ENCODE measurements around the gene BCAP31. TPM values are rescaled to one million over a fixed set of nuclear protein-coding genes. Genes with fewer than 3 reads are reported as not detected.

BCAP31 gene
- total RNA-seq, 2 experiments from 2014 or later: 43.0 to 72.0 TPM

DNA sequence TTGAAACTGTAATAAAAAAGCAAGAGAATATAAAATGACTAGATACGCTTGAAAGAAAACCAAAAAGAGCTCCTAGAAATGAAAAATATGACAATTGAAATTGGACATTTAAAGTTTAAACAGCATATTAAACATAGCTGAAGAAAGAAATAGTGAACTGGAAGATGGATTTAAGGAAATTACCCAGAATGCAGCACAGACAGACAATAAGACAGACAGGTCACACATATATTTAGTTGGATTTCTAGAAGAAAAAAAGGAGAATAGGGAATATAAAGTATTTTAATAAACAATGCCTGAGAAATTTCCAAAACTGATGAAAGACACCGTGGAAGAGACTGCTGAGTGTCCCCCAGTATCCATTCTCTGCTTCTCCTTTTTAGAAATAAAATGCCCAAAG, 70.6 kb downstream of the BCAP31 start:
- Histone ChIP-seq H3K9me3 (ENCODE audit: low read length) (no peaks in the 10 kb centered on the region), H3K9me2 (ENCODE audit: insufficient read depth, low read length) (no peaks in the 10 kb centered on the region), H4K20me1 (ENCODE audit: insufficient read depth, low read length) (no peaks in the 10 kb centered on the region), H3K4me2 (ENCODE audit: low read length) (no peak overlapping the region), H3K79me2 (ENCODE audit: insufficient read depth, low read depth, low read length) (no peaks in the 10 kb centered on the region), H3K36me3 (ENCODE audit: insufficient read depth, low read length) (no peaks in the 10 kb centered on the region), H3K4me1 (ENCODE audit: insufficient read depth, low read length, poor library complexity, severe bottlenecking) (no peaks in the 10 kb centered on the region), H2AFZ (ENCODE audit: low read length) (no peak overlapping the region), H3K27ac (ENCODE audit: low read depth, low read length, poor library complexity, severe bottlenecking) (no peak overlapping the region), H3K4me3 (ENCODE audit: low read depth, low read length, poor library complexity, severe bottlenecking) (no peak overlapping the region)
- no TSS peak for BruUV-seq (replicated peaks)
- ChIA-PET CTCF (ENCODE audit: unreplicated experiment) (no interaction called here), POLR2A (interaction anchor here (0.6 kb wide), 1 partner anchor 103 kb away, joined by 4 read pairs; no protein-coding TSS in a partner anchor)
- no peak for TF ChIP-seq EZH2phosphoT487 (IDR thresholded peaks at IDR 0.05; ENCODE audit: borderline replicate concordance, low read depth, low read length)
- TF ChIP-seq, protein P1, sequence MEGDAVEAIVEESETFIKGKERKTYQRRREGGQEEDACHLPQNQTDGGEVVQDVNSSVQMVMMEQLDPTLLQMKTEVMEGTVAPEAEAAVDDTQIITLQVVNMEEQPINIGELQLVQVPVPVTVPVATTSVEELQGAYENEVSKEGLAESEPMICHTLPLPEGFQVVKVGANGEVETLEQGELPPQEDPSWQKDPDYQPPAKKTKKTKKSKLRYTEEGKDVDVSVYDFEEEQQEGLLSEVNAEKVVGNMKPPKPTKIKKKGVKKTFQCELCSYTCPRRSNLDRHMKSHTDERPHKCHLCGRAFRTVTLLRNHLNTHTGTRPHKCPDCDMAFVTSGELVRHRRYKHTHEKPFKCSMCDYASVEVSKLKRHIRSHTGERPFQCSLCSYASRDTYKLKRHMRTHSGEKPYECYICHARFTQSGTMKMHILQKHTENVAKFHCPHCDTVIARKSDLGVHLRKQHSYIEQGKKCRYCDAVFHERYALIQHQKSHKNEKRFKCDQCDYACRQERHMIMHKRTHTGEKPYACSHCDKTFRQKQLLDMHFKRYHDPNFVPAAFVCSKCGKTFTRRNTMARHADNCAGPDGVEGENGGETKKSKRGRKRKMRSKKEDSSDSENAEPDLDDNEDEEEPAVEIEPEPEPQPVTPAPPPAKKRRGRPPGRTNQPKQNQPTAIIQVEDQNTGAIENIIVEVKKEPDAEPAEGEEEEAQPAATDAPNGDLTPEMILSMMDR (conservative IDR thresholded peaks at IDR 0.05; ENCODE audit: low read length): no peak
- intact Hi-C loops (cut with micrococcal nuclease; ENCODE audit: unreplicated experiment): no loop called here
- no peak for DNase-seq (ENCODE audit: low spot score)

GRCh38 chrX:153651540-153652079, 72.6 kb downstream of the BCAP31 start:
- CTCF ChIA-PET (ENCODE audit: unreplicated experiment): no interaction called here
- no peak overlapping the region for H3K27ac ChIP-seq (ENCODE audit: low read depth, low read length, poor library complexity, severe bottlenecking)
- POLR2A ChIA-PET: no interaction called here
- H3K4me2 ChIP-seq (ENCODE audit: low read length): no peak overlapping the region
- no peaks in the 10 kb centered on the region for H4K20me1 ChIP-seq (ENCODE audit: insufficient read depth, low read length)
- peak; percentile 24 for DNase-seq (ENCODE audit: low spot score)
- no peak overlapping the region for H2AFZ ChIP-seq (ENCODE audit: low read length)
- H3K4me1 ChIP-seq (ENCODE audit: insufficient read depth, low read length, poor library complexity, severe bottlenecking): no peaks in the 10 kb centered on the region
- no peaks in the 10 kb centered on the region for H3K9me2 ChIP-seq (ENCODE audit: insufficient read depth, low read length)
- no peak overlapping the region for H3K4me3 ChIP-seq (ENCODE audit: low read depth, low read length, poor library complexity, severe bottlenecking)
- no peaks in the 10 kb centered on the region for H3K36me3 ChIP-seq (ENCODE audit: insufficient read depth, low read length)
- intact Hi-C loops (cut with micrococcal nuclease; ENCODE audit: unreplicated experiment): no loop called here
- H3K79me2 ChIP-seq (ENCODE audit: insufficient read depth, low read depth, low read length): no peaks in the 10 kb centered on the region
- no TSS peak for BruUV-seq (replicated peaks)
- TF ChIP-seq, protein P1 (conservative IDR thresholded peaks at IDR 0.05; ENCODE audit: low read length): peak; percentile 54
- TF ChIP-seq EZH2phosphoT487 (IDR thresholded peaks at IDR 0.05; ENCODE audit: borderline replicate concordance, low read depth, low read length): no peak
- no peaks in the 10 kb centered on the region for H3K9me3 ChIP-seq (ENCODE audit: low read length)

DNA sequence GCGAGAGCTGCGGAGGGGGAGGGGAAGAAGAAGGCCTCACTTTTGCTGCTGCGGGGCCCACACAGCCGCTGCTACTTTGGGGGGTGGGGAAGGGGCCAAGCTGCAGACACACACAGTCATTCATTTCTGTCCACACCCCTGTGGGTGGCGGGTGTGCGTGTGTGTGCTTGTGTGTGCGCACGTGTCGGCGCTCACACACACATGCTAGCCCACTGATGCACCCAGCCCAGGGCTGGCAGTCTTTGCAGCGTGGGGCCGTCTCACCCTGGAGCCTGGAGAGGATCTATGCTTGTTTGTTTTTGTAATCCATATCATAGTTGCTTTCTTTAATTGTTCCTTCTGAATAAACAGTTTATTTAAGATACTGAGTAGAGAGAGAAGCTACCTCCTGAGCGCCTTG, 73.2 kb downstream of the BCAP31 start:
- Histone ChIP-seq H3K9me3 (ENCODE audit: low read length) (no peaks in the 10 kb centered on the region), H3K79me2 (ENCODE audit: insufficient read depth, low read depth, low read length) (no peaks in the 10 kb centered on the region), H3K4me1 (ENCODE audit: insufficient read depth, low read length, poor library complexity, severe bottlenecking) (no peaks in the 10 kb centered on the region), H3K9me2 (ENCODE audit: insufficient read depth, low read length) (no peaks in the 10 kb centered on the region), H2AFZ (ENCODE audit: low read length) (no peak overlapping the region), H3K4me3 (ENCODE audit: low read depth, low read length, poor library complexity, severe bottlenecking) (no peak overlapping the region), H3K36me3 (ENCODE audit: insufficient read depth, low read length) (no peaks in the 10 kb centered on the region), H3K27ac (ENCODE audit: low read depth, low read length, poor library complexity, severe bottlenecking) (no peak overlapping the region), H4K20me1 (ENCODE audit: insufficient read depth, low read length) (no peaks in the 10 kb centered on the region), H3K4me2 (ENCODE audit: low read length) (no peak overlapping the region)
- DNase-seq (ENCODE audit: low spot score): no peak
- POLR2A ChIA-PET: no interaction called here
- BruUV-seq (replicated peaks): no TSS peak
- CTCF ChIA-PET (ENCODE audit: unreplicated experiment): no interaction called here
- intact Hi-C loops (cut with micrococcal nuclease; ENCODE audit: unreplicated experiment): no loop called here
- TF ChIP-seq EZH2phosphoT487 (IDR thresholded peaks at IDR 0.05; ENCODE audit: borderline replicate concordance, low read depth, low read length): no peak
- TF ChIP-seq, protein P1 (conservative IDR thresholded peaks at IDR 0.05; ENCODE audit: low read length): no peak

Small RNA genes within 50 kb of the gene (small RNA-seq; reads per million reads assigned to genes)
- gene RN7SL687P: not detected

Other genes with a start within 250 kb of the BCAP31 start
- not detected in 2 replicates for gene BGN, start 229.4 kb downstream of the BCAP31 start, total RNA-seq (2014; rRNA removed; shearing (Covaris generic))
- gene BGN, start 229.4 kb downstream of the BCAP31 start, total RNA-seq (2022): not detected in 2 replicates
- gene ATP2B3, start 206.7 kb downstream of the BCAP31 start, total RNA-seq (2014; rRNA removed; shearing (Covaris generic)): not detected in 2 replicates
- not detected in 2 replicates for gene ATP2B3, start 206.7 kb downstream of the BCAP31 start, total RNA-seq (2022)
- gene CCNQ, start 125.2 kb downstream of the BCAP31 start, total RNA-seq (2014; rRNA removed; shearing (Covaris generic)): 20.6 and 29.7 TPM in 2 replicates
- gene CCNQ, start 125.2 kb downstream of the BCAP31 start, total RNA-seq (2022): 12.0 and 13.9 TPM in 2 replicates
- not detected in 2 replicates for gene DUSP9, start 77.2 kb downstream of the BCAP31 start, total RNA-seq (2014; rRNA removed; shearing (Covaris generic))
- gene DUSP9, start 77.2 kb downstream of the BCAP31 start, total RNA-seq (2022): not detected in 2 replicates
- gene PNCK, start 50.6 kb downstream of the BCAP31 start, total RNA-seq (2014; rRNA removed; shearing (Covaris generic)): 0.19 and 1.1 TPM in 2 replicates
- not detected in 2 replicates for gene PNCK, start 50.6 kb downstream of the BCAP31 start, total RNA-seq (2022)
- not detected in 2 replicates for gene SLC6A8, start 36.5 kb downstream of the BCAP31 start, total RNA-seq (2014; rRNA removed; shearing (Covaris generic))
- gene SLC6A8, start 36.5 kb downstream of the BCAP31 start, total RNA-seq (2022): not detected in 2 replicates
- 2.7 and 6.9 TPM in 2 replicates for gene ABCD1, start 469 bp upstream of the BCAP31 start, total RNA-seq (2014; rRNA removed; shearing (Covaris generic))
- 8.8 TPM in 2 replicates for gene ABCD1, start 469 bp upstream of the BCAP31 start, total RNA-seq (2022)
- gene PLXNB3, start 39.9 kb upstream of the BCAP31 start, total RNA-seq (2014; rRNA removed; shearing (Covaris generic)): not detected in 2 replicates
- gene PLXNB3, start 39.9 kb upstream of the BCAP31 start, total RNA-seq (2022): not detected in 2 replicates
- gene SRPK3, start 56.7 kb upstream of the BCAP31 start, total RNA-seq (2014; rRNA removed; shearing (Covaris generic)): not detected in 2 replicates
- not detected in 2 replicates for gene SRPK3, start 56.7 kb upstream of the BCAP31 start, total RNA-seq (2022)
- 52.5 and 53.2 TPM in 2 replicates for gene IDH3G, start 70.0 kb upstream of the BCAP31 start, total RNA-seq (2014; rRNA removed; shearing (Covaris generic))
- gene IDH3G, start 70.0 kb upstream of the BCAP31 start, total RNA-seq (2022): 47.5 and 51.8 TPM in 2 replicates
- gene SSR4, start 70.3 kb upstream of the BCAP31 start, total RNA-seq (2014; rRNA removed; shearing (Covaris generic)): 121 and 165 TPM in 2 replicates
- gene SSR4, start 70.3 kb upstream of the BCAP31 start, total RNA-seq (2022): 156 and 186 TPM in 2 replicates
- not detected in 2 replicates for gene PDZD4, start 106.2 kb upstream of the BCAP31 start, total RNA-seq (2014; rRNA removed; shearing (Covaris generic))
- gene PDZD4, start 106.2 kb upstream of the BCAP31 start, total RNA-seq (2022): not detected in 2 replicates
- not detected in 2 replicates for gene L1CAM, start 161.8 kb upstream of the BCAP31 start, total RNA-seq (2014; rRNA removed; shearing (Covaris generic))
- gene L1CAM, start 161.8 kb upstream of the BCAP31 start, total RNA-seq (2022): not detected in 2 replicates
- 0.09 TPM in 1 of 2 replicates, not detected in the other for gene AVPR2, start 180.3 kb upstream of the BCAP31 start, total RNA-seq (2014; rRNA removed; shearing (Covaris generic))
- gene AVPR2, start 180.3 kb upstream of the BCAP31 start, total RNA-seq (2022): 0.46 TPM in 1 of 2 replicates, not detected in the other
- gene ARHGAP4, start 201.9 kb upstream of the BCAP31 start, total RNA-seq (2014; rRNA removed; shearing (Covaris generic)): 126 and 127 TPM in 2 replicates
- gene ARHGAP4, start 201.9 kb upstream of the BCAP31 start, total RNA-seq (2022): 119 and 128 TPM in 2 replicates
- 77.5 and 82.7 TPM in 2 replicates for gene NAA10, start 210.7 kb upstream of the BCAP31 start, total RNA-seq (2014; rRNA removed; shearing (Covaris generic))
- gene NAA10, start 210.7 kb upstream of the BCAP31 start, total RNA-seq (2022): 90.5 and 105 TPM in 2 replicates
- gene RENBP, start 220.3 kb upstream of the BCAP31 start, total RNA-seq (2014; rRNA removed; shearing (Covaris generic)): 2.8 and 3.6 TPM in 2 replicates
- 6.2 and 6.8 TPM in 2 replicates for gene RENBP, start 220.3 kb upstream of the BCAP31 start, total RNA-seq (2022)
- gene HCFC1, start 247.4 kb upstream of the BCAP31 start, total RNA-seq (2014; rRNA removed; shearing (Covaris generic)): 51.9 and 64.2 TPM in 2 replicates
- gene HCFC1, start 247.4 kb upstream of the BCAP31 start, total RNA-seq (2022): 134 TPM in 2 replicates
- 0.85 and 1.4 TPM in 2 replicates for gene TMEM187, start 248.4 kb upstream of the BCAP31 start, total RNA-seq (2014; rRNA removed; shearing (Covaris generic))
- gene TMEM187, start 248.4 kb upstream of the BCAP31 start, total RNA-seq (2022): 3.2 and 4.5 TPM in 2 replicates

Data from OCI-LY7 (cell line).